Measurements from ENCODE around the gene CD300H.

CD300H gene

GRCh38 chr17:74543891-74544760 lies 23.2 kb downstream of the CD300H start:
- TF ChIP-seq, protein P1, sequence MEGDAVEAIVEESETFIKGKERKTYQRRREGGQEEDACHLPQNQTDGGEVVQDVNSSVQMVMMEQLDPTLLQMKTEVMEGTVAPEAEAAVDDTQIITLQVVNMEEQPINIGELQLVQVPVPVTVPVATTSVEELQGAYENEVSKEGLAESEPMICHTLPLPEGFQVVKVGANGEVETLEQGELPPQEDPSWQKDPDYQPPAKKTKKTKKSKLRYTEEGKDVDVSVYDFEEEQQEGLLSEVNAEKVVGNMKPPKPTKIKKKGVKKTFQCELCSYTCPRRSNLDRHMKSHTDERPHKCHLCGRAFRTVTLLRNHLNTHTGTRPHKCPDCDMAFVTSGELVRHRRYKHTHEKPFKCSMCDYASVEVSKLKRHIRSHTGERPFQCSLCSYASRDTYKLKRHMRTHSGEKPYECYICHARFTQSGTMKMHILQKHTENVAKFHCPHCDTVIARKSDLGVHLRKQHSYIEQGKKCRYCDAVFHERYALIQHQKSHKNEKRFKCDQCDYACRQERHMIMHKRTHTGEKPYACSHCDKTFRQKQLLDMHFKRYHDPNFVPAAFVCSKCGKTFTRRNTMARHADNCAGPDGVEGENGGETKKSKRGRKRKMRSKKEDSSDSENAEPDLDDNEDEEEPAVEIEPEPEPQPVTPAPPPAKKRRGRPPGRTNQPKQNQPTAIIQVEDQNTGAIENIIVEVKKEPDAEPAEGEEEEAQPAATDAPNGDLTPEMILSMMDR (conservative IDR thresholded peaks at IDR 0.05; ENCODE audit: low read depth, low read length): no peak
- no peak overlapping the region for H3K4me3 ChIP-seq (ENCODE audit: low read depth, low read length)
- DNase-seq (ENCODE audit: low read depth): no peak

DNA sequence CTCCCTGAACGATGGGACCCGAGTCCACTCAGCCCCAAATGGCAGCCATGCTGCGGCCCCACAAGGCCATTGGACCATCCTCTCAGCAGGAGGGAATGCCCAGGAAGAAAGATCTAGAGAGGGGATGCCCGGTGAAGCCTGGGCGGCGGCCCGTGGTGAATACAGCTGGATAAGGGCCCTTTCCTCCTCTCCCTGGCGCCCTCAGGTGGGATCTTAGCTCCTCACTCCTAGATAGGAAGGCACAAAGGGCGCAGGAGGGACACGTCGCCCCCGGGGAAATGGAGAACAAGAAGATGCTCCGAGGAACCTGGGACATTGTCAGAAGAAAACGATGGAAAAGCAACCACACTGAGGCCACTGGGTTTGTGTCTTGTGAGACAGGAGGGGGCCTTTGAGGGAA lies 23.9 kb downstream of the CD300H start:
- TF ChIP-seq, protein P1 (conservative IDR thresholded peaks at IDR 0.05; ENCODE audit: low read depth, low read length): no peak
- DNase-seq (ENCODE audit: low read depth): no peak
- H3K4me3 ChIP-seq (ENCODE audit: low read depth, low read length): no peak overlapping the region

DNA sequence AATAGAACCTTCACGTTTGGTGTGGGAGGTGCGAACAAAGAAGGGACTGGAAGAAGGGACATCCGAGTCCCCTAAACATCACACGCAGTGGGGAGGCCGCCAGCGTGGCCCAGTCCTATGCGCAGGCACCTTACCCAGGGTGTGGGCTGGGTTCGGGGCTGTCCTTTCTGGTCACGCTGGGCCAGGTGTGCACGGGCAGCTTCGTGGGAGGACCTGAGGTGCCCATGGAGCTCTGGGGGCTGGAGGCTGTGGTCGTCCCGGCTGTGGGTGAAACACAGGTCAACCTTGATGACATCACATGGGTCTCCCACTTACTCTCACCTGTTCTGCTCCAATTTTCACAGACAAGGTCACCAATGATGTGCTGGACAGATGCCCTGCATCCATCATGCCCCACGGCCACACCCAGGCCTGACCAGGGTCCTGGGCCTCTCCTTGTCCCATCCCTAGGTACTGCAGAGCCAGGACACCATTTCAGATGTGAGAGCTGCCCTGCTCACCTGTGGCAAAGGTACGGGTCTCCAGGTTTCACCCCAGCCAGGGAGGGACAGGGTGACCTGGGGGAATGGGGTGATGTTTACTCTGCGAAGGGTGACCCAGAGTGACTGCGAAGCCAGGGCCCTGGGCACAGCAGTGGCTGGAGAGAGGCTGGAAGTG lies 24.5 kb downstream of the CD300H start:
- H3K4me3 ChIP-seq (ENCODE audit: low read depth, low read length): no peak overlapping the region
- no peak for DNase-seq (ENCODE audit: low read depth)
- TF ChIP-seq, protein P1 (conservative IDR thresholded peaks at IDR 0.05; ENCODE audit: low read depth, low read length): no peak

GRCh38 chr17:74542166-74542565 lies 25.1 kb downstream of the CD300H start:
- H3K4me3 ChIP-seq (ENCODE audit: low read depth, low read length): no peak overlapping the region
- TF ChIP-seq, protein P1 (conservative IDR thresholded peaks at IDR 0.05; ENCODE audit: low read depth, low read length): no peak

GRCh38 chr17:74541176-74542111 lies 25.9 kb downstream of the CD300H start:
- TF ChIP-seq, protein P1 (conservative IDR thresholded peaks at IDR 0.05; ENCODE audit: low read depth, low read length): no peak
- H3K4me3 ChIP-seq (ENCODE audit: low read depth, low read length): no peak overlapping the region
- no peak for DNase-seq (ENCODE audit: low read depth)

More at GRCh38 chr17:74542166-74542565, 25.1 kb downstream of the CD300H start:
- DNase-seq (ENCODE audit: low read depth): no peak

GRCh38 chr17:74539281-74539820 lies 28.0 kb downstream of the CD300H start:
- DNase-seq (ENCODE audit: low read depth): no peak
- H3K4me3 ChIP-seq (ENCODE audit: low read depth, low read length): no peak overlapping the region
- TF ChIP-seq, protein P1 (conservative IDR thresholded peaks at IDR 0.05; ENCODE audit: low read depth, low read length): no peak

Data from choroid plexus epithelial cell (primary cell).